IMR-90 (cell line): ENCODE data around the gene CASP8AP2. TPM values are rescaled to one million over a fixed set of nuclear protein-coding genes. Genes with fewer than 3 reads are reported as not detected.
A peak's percentile ranks its signal among the peaks of the same experiment; 100 is the strongest.

Experiments used
- ATAC-seq: fragments of 200-7000 bp; cut with Tn5 transposase; 2 replicates; pipeline ENCODE4 v1.9.1; 2020; ENCODE audit warnings: low read depth, mild to moderate bottlenecking, moderate library complexity
- BruUV-seq: library from RNA; stranded (reverse); fragments of 400-500 nt; replicated peaks from 2 replicates; lab custom pipeline; 2021; lab: Mats Ljungman, UMichigan
- CTCF ChIA-PET: fragments of 300-600 bp; formaldehyde crosslinking; extraction: SDS; loops from one replicate; lab custom pipeline; 2021; ENCODE audit warnings: antibody characterized with exemption; lab: Yijun Ruan, JAX
- POLR2A ChIA-PET: fragments of 300-600 bp; sonication (Branson Sonifier 250); formaldehyde crosslinking; loops from one replicate; lab custom pipeline; 2022; ENCODE audit warnings: antibody characterized with exemption; ENCODE audit not compliant: unreplicated experiment; lab: Charles Lee
- DNase-seq: peaks from one replicate; pipeline ENCODE4 v3.0.0; 2013
- H2AFZ ChIP-seq: replicated peaks from 2 replicates; pipeline ENCODE3; 2013; ENCODE audit warnings: low read length, mild to moderate bottlenecking; ENCODE audit not compliant: poor library complexity
- H2AK5ac ChIP-seq: 2 replicates; pipeline ENCODE4 v1.6.1; 2013; ENCODE audit warnings: low read depth, low read length, inconsistent platforms
- H2AK9ac ChIP-seq: replicated peaks from 2 replicates; pipeline ENCODE3; 2013; ENCODE audit warnings: mild to moderate bottlenecking, low read depth, low read length, moderate library complexity; ENCODE audit not compliant: poor library complexity
- H2BK120ac ChIP-seq: 2 replicates; pipeline ENCODE4 v1.6.1; 2013; ENCODE audit warnings: low read depth, low read length, inconsistent platforms
- H2BK15ac ChIP-seq: 3 replicates; pipeline ENCODE4 v1.6.1; 2013; ENCODE audit warnings: low read depth, low read length, inconsistent platforms
- H2BK20ac ChIP-seq: 2 replicates; pipeline ENCODE4 v1.6.1; 2013; ENCODE audit warnings: low read depth, mild to moderate bottlenecking, inconsistent platforms, low read length, moderate library complexity
- H2BK5ac ChIP-seq: 2 replicates; pipeline ENCODE4 v1.6.1; 2013; ENCODE audit warnings: mild to moderate bottlenecking, low read depth, low read length, inconsistent platforms; ENCODE audit not compliant: poor library complexity, severe bottlenecking
- H3K14ac ChIP-seq: replicated peaks from 2 replicates; pipeline ENCODE4 v1.6.1; 2013; ENCODE audit warnings: low read depth, low read length, inconsistent platforms
- H3K18ac ChIP-seq: 2 replicates; pipeline ENCODE4 v1.6.1; 2013; ENCODE audit warnings: low read depth, low read length, control low read depth
- H3K23ac ChIP-seq: 2 replicates; pipeline ENCODE4 v1.6.1; 2013; ENCODE audit warnings: low read depth, low read length, inconsistent platforms
- H3K27ac ChIP-seq: 2 replicates; pipeline ENCODE4 v1.5.1; 2013; ENCODE audit warnings: mild to moderate bottlenecking, control low read depth, low read length; ENCODE audit not compliant: insufficient read depth
- H3K27me3 ChIP-seq: 2 replicates; pipeline ENCODE4 v1.6.1; 2013; ENCODE audit warnings: low read length; ENCODE audit not compliant: control insufficient read depth, insufficient read depth
- H3K36me3 ChIP-seq: 2 replicates; pipeline ENCODE4 v1.6.1; 2013; ENCODE audit warnings: low read length, mixed read lengths; ENCODE audit not compliant: control insufficient read depth, insufficient read depth
- H3K4ac ChIP-seq: 2 replicates; pipeline ENCODE4 v1.6.1; 2013; ENCODE audit warnings: low read depth, low read length, inconsistent platforms
- H3K4me1 ChIP-seq: 2 replicates; pipeline ENCODE4 v1.6.1; 2013; ENCODE audit warnings: low read length, mixed read lengths; ENCODE audit not compliant: control insufficient read depth, insufficient read depth
- H3K4me2 ChIP-seq: 2 replicates; pipeline ENCODE4 v1.6.1; 2013; ENCODE audit warnings: low read depth, mild to moderate bottlenecking, control low read depth, low read length, moderate library complexity
- H3K4me3 ChIP-seq: 2 replicates; pipeline ENCODE4 v1.5.1; 2013; ENCODE audit warnings: low read depth, mild to moderate bottlenecking, control low read depth, low read length, moderate library complexity; ENCODE audit not compliant: insufficient read depth
- H3K56ac ChIP-seq: 2 replicates; pipeline ENCODE4 v1.6.1; 2013; ENCODE audit warnings: low read length, inconsistent platforms; ENCODE audit not compliant: insufficient read depth; ENCODE audit errors: extremely low read depth
- H3K79me1 ChIP-seq, 2 experiments: 2 replicates each; pipeline ENCODE4 v1.6.1; 2013; ENCODE audit warnings: low read length in 2 of 2, inconsistent platforms in 1 of 2, low read depth in 1 of 2
- H3K9ac ChIP-seq: 2 replicates; pipeline ENCODE4 v1.6.1; 2013; ENCODE audit warnings: low read depth, low read length, control low read depth
- H3K9me1 ChIP-seq: 2 replicates; pipeline ENCODE4 v1.6.1; 2013; ENCODE audit warnings: low read length, inconsistent platforms; ENCODE audit not compliant: insufficient read depth
- H3K9me3 ChIP-seq: 2 replicates; pipeline ENCODE4 v1.6.1; 2013; ENCODE audit warnings: low read length; ENCODE audit not compliant: control insufficient read depth, insufficient read depth
- H4K20me1 ChIP-seq: 2 replicates; pipeline ENCODE4 v1.6.1; 2013; ENCODE audit warnings: low read length, inconsistent platforms; ENCODE audit not compliant: insufficient read depth
- H4K5ac ChIP-seq: 2 replicates; pipeline ENCODE4 v1.6.1; 2013; ENCODE audit warnings: mild to moderate bottlenecking, low read depth, low read length, control low read depth
- H4K8ac ChIP-seq, 2 experiments: 2 replicates each; pipeline ENCODE4 v1.6.1; 2013; ENCODE audit warnings: low read depth in 2 of 2, low read length in 2 of 2, control low read depth in 1 of 2, inconsistent platforms in 1 of 2
- H4K91ac ChIP-seq: 2 replicates; pipeline ENCODE4 v1.6.1; 2013; ENCODE audit warnings: low read depth, low read length, inconsistent platforms; ENCODE audit not compliant: insufficient read depth
- CEBPB ChIP-seq: IDR thresholded peaks from 2 replicates; pipeline ENCODE4 v1.6.1; 2012; ENCODE audit warnings: low read depth, low read length, improper control_type of control experiment
- MAFK ChIP-seq: IDR thresholded peaks from 2 replicates; pipeline ENCODE4 v1.6.1; 2012; ENCODE audit warnings: low read depth, low read length, improper control_type of control experiment
- NFE2L2 ChIP-seq: fragments of 150-350 bp; IDR thresholded peaks from 2 replicates; pipeline ENCODE4 v1.6.1; 2016; ENCODE audit warnings: low read depth, mild to moderate bottlenecking, low read length
- POLR2A ChIP-seq: IDR thresholded peaks from 2 replicates; pipeline ENCODE4 v1.6.1; 2012; ENCODE audit warnings: mild to moderate bottlenecking, low read depth, low read length
- WGBS, 2 experiments: methylation state at CpG; one replicate each; pipeline versions ENCODE4 v1.1.5 to v1.1.7; 2013; ENCODE audit warnings: missing lambda C conversion rate in 2 of 2; ENCODE audit not compliant: insufficient read length in 1 of 2; ENCODE audit errors: extremely low coverage in 2 of 2; 5-methylcytosine and 5-hydroxymethylcytosine counted together
- dilution Hi-C: fragments of 300-500 bp; cut with HindIII; formaldehyde crosslinking; loops from one replicate; pipeline ENCODE4 v1.14.3; 2018; ENCODE audit warnings: low sequenced_read_pairs; ENCODE audit not compliant: unreplicated experiment
- in situ Hi-C: fragments of 300-500 bp; cut with MboI; formaldehyde crosslinking; loops from 3 replicates; pipeline ENCODE4 v1.14.3; 2019; ENCODE audit warnings: low sequenced_read_pairs, inconsistent platforms, mixed read lengths
- intact Hi-C: fragments of 100-400 bp; cut with micrococcal nuclease; formaldehyde crosslinking; loops from 2 replicates; pipeline ENCODE4 v1.10.0; 2022
- polyA plus RNA-seq, 3 experiments: library from polyadenylated mRNA; depleted of rRNA; stranded (reverse); fragments of >200 nt; gene quantifications; 2 replicates each; pipeline ENCODE4 v1.2.3, GENCODE V29; 2012; ENCODE audit warnings: low replicate concordance in 1 of 3
- total RNA-seq: library from RNA; depleted of rRNA; stranded (reverse); fragments of >200 nt; gene quantifications from 2 replicates; pipeline ENCODE4 v1.2.3, GENCODE V29; 2012

Gene CASP8AP2
- total and polyA plus RNA-seq, 2 of the 4 experiments (the other 2 are of a cell fraction), result 5.0 to 11.1 TPM

DNA sequence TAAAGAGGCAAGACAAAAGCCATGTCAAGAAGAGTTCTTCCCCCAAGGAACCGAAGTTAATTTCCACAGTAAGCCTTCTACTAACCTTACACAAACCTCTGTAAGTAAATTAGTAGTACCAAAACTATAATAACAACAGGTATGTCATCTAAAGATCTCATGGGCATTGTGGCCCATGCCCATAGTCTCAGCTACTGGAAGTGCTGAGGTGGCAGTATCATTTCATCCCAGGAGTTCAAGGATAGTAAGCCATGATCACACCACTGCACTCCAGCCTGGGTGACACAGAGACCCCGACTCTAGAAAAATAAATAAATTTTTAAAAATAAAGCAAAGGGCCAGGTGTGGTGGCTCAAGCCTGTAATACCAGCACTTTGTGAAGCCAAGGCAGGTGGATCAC, 39.3 kb upstream of the CASP8AP2 start:
- Histone ChIP-seq H3K36me3 (peaks cover 15% of the 10 kb centered on the region), H3K9me1 (no peaks in the 10 kb centered on the region), H3K4me2 (no peak overlapping the region), H3K27me3 (no peaks in the 10 kb centered on the region), H2BK120ac (no peak overlapping the region), H4K8ac (no peak overlapping the region), H3K4me3 (no peak overlapping the region), H4K20me1 (no peaks in the 10 kb centered on the region), H4K91ac (no peak overlapping the region), H3K79me1 (peaks cover 3 to 5% of the 10 kb centered on the region in 2 experiments; a peak in 1 of 4 replicates), H3K4me1 (no peaks in the 10 kb centered on the region), H2BK20ac (no peak overlapping the region), H3K9me3 (no peaks in the 10 kb centered on the region), H2AFZ (no peak overlapping the region), H3K4ac (no peak overlapping the region), H3K27ac (no peak overlapping the region), H3K9ac (no peak overlapping the region), H3K14ac (no peak overlapping the region), H2AK9ac (no peak overlapping the region), H2BK5ac (no peak overlapping the region), H3K23ac (no peak overlapping the region), H3K18ac (no peak overlapping the region), H4K5ac (no peak overlapping the region), H2BK15ac (no peak overlapping the region), H2AK5ac (no peak overlapping the region), H3K56ac (no peak overlapping the region)
- WGBS, 2 experiments, result no CpG with 5 or more reads among the region's 2 CpGs
- in situ Hi-C loops (no loop called here), intact Hi-C loops (no loop called here), dilution Hi-C loops (no loop called here)
- no TSS peak for BruUV-seq
- ChIA-PET CTCF (no interaction called here), POLR2A (no interaction called here)
- no peak for DNase-seq
- no peak for TF ChIP-seq NFE2L2
- TF ChIP-seq POLR2A, result no peak
- peak; percentile 40 for TF ChIP-seq MAFK
- TF ChIP-seq CEBPB, result no peak
- no peak for ATAC-seq
